Endothelial cell of umbilical vein (primary cell): Measurements from ENCODE around the gene ROPN1L. TPM values are rescaled to one million over a fixed set of nuclear protein-coding genes. Genes with fewer than 3 reads are reported as not detected.

Experiments
- microRNA-seq: library from miRNA; unstranded; fragments of <30 nt; microRNA quantifications from one replicate; pipeline ENCODE4 v1.2.0, GENCODE V29; 2021; ENCODE audit warnings: borderline number of aligned reads, borderline replicate concordance
- polyA plus RNA-seq, 4 experiments: library from polyadenylated mRNA; depleted of rRNA in 3 of 4; stranded (reverse) in 3 of 4; unstranded in 1 of 4; fragments of >200 nt; gene quantifications; 2 replicates each; pipeline versions ENCODE4 v1.2.1 to v1.2.3, GENCODE V29; 2011 to 2012; ENCODE audit warnings: missing spikeins in 1 of 4
- small RNA-seq: library from RNA; depleted of rRNA; stranded (forward); fragments of <200 nt; gene quantifications from one replicate; pipeline ENCODE3, GENCODE V24; 2012; ENCODE audit warnings: low replicate concordance, low read depth; ENCODE audit not compliant: insufficient read depth, insufficient read length
- total RNA-seq: library from RNA; stranded (reverse); gene quantifications from 2 replicates; pipeline ENCODE4 v1.2.3, GENCODE V29; 2021

ROPN1L gene
- total and polyA plus RNA-seq, 2 donors (not counting 3 experiments of a cell fraction or from before 2014, with no cell fraction given): 0.30 to 0.60 TPM

Small RNAs within 50 kb of the gene (microRNA-seq; reads per million reads assigned to microRNA genes)
- gene MIR6131: not detected

Small RNAs within 50 kb of the gene (small RNA-seq; reads per million reads assigned to genes)
- gene MIR6131: not detected

Other genes with a start within 250 kb of the ROPN1L start
- gene ATPSCKMT, start 192.0 kb upstream of the ROPN1L start, total RNA-seq: 16.7 and 19.7 TPM in 2 replicates
- 11.4 and 25.4 TPM in 2 replicates for gene ATPSCKMT, start 192.0 kb upstream of the ROPN1L start, polyA plus RNA-seq
- gene CCT5, start 191.6 kb upstream of the ROPN1L start, total RNA-seq: 323 and 343 TPM in 2 replicates
- gene CCT5, start 191.6 kb upstream of the ROPN1L start, polyA plus RNA-seq: 232 and 386 TPM in 2 replicates
- 14.3 and 15.9 TPM in 2 replicates for gene CMBL, start 134.0 kb upstream of the ROPN1L start, total RNA-seq
- 19.8 and 23.9 TPM in 2 replicates for gene CMBL, start 134.0 kb upstream of the ROPN1L start, polyA plus RNA-seq
- gene MARCHF6, start 88.2 kb upstream of the ROPN1L start, total RNA-seq: 105 and 108 TPM in 2 replicates
- gene MARCHF6, start 88.2 kb upstream of the ROPN1L start, polyA plus RNA-seq: 89.1 and 112 TPM in 2 replicates
- 4.4 and 5.4 TPM in 2 replicates for gene ANKRD33B, start 122.2 kb downstream of the ROPN1L start, total RNA-seq
- gene ANKRD33B, start 122.2 kb downstream of the ROPN1L start, polyA plus RNA-seq: 2.0 and 2.4 TPM in 2 replicates